Measurements from ENCODE around the gene ADAP1. TPM values are rescaled to one million over a fixed set of nuclear protein-coding genes. Genes with fewer than 3 reads are reported as not detected.

The ADAP1 gene
- total RNA-seq, 1 experiment from 2014 or later: 6.2 TPM

DNA sequence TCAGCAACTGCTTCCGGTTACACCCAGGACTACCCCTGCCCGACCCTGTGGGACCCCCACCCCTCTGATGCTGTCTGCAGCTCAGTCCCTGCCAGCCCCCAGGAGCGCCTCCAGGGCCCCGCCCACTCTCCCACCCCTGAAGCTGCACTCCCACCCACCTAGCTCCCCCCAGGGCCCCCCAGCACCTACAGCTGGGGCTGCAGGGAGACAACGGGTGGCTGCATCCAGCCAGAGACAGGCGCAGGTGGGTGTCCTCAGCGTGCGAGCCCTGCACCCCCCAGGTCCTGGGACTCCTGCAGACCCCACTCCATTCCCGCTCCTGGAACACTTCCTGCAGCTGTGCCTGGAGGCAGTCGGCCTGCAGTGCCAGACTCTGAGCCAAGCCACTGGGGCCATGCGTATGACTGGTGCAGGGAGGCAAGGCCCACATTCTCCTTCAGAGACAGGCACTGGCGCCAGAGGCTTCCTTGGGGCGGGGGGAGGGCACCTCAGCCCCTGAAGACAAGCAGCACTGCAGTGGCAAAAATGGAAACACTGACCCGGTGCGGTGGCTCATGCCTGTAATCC lies 34.6 kb upstream of the ADAP1 start:
- Histone ChIP-seq H3K14ac (ENCODE audit: insufficient read depth, low read length) (no peak overlapping the region), H4K8ac (replicated peaks; ENCODE audit: insufficient read length, low read depth, low read length) (no peak overlapping the region), H2BK20ac (ENCODE audit: low read depth, low read length, poor library complexity, severe bottlenecking) (no peak overlapping the region), H3K9ac (ENCODE audit: extremely low read depth, insufficient read length, low read length) (no peak overlapping the region), H3K56ac (ENCODE audit: insufficient read length, low read depth, low read length) (no peak overlapping the region), H3K23me2 (ENCODE audit: insufficient read length, low read depth, low read length, poor library complexity, severe bottlenecking) (no peaks in the 10 kb centered on the region), H2BK12ac (ENCODE audit: insufficient read length, low read depth, low read length) (no peak overlapping the region), H2AFZ (ENCODE audit: low read length) (no peak overlapping the region), H2BK5ac (ENCODE audit: insufficient read length, low read length) (no peak overlapping the region), H3K79me2 (ENCODE audit: insufficient read depth, low read length) (no peaks in the 10 kb centered on the region), H3K27me3 (ENCODE audit: insufficient read depth, low read length) (no peaks in the 10 kb centered on the region), H3K79me1 (ENCODE audit: insufficient read depth, low read depth, low read length, poor library complexity, severe bottlenecking) (no peaks in the 10 kb centered on the region), H2AK5ac (ENCODE audit: insufficient read length, low read length) (no peak overlapping the region), H4K20me1 (ENCODE audit: control insufficient read depth, insufficient read depth, insufficient read length) (no peaks in the 10 kb centered on the region), H2BK15ac (ENCODE audit: low read depth, low read length) (no peak overlapping the region), H3K4ac (ENCODE audit: low read depth, low read length) (no peak overlapping the region), H4K5ac (ENCODE audit: insufficient read length, low read depth, low read length) (no peak overlapping the region), H3K23ac (ENCODE audit: insufficient read length, low read depth, low read length) (no peak overlapping the region), H3K27ac (ENCODE audit: insufficient read length, low read depth, low read length) (no peak overlapping the region), H3K9me3 (ENCODE audit: control insufficient read depth, low read depth, low read length) (no peaks in the 10 kb centered on the region), H2BK120ac (ENCODE audit: low read depth, low read length, poor library complexity, severe bottlenecking) (no peak overlapping the region), H3K4me1 (ENCODE audit: insufficient read depth, low read length) (no peaks in the 10 kb centered on the region), H3K4me2 (ENCODE audit: insufficient read depth, insufficient read length, low read length) (no peak overlapping the region), H4K91ac (ENCODE audit: insufficient read length, low read depth, low read length) (no peak overlapping the region), H3K18ac (ENCODE audit: insufficient read length, low read depth, low read length) (no peak overlapping the region), H3T11ph (ENCODE audit: low read length) (no peak overlapping the region)
- no peak overlapping the region; a peak in 1 of 7 replicates for H3K27ac Mint-ChIP-seq
- TF ChIP-seq, protein P1, sequence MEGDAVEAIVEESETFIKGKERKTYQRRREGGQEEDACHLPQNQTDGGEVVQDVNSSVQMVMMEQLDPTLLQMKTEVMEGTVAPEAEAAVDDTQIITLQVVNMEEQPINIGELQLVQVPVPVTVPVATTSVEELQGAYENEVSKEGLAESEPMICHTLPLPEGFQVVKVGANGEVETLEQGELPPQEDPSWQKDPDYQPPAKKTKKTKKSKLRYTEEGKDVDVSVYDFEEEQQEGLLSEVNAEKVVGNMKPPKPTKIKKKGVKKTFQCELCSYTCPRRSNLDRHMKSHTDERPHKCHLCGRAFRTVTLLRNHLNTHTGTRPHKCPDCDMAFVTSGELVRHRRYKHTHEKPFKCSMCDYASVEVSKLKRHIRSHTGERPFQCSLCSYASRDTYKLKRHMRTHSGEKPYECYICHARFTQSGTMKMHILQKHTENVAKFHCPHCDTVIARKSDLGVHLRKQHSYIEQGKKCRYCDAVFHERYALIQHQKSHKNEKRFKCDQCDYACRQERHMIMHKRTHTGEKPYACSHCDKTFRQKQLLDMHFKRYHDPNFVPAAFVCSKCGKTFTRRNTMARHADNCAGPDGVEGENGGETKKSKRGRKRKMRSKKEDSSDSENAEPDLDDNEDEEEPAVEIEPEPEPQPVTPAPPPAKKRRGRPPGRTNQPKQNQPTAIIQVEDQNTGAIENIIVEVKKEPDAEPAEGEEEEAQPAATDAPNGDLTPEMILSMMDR (conservative IDR thresholded peaks at IDR 0.05): no peak
- no peak overlapping the region for H3K4me3 Mint-ChIP-seq
- H3K27me3 Mint-ChIP-seq (ENCODE audit: low read depth): peaks cover 3% of the 10 kb centered on the region; the same call in 1 of the 2 replicates
- no CpG with 5 or more reads among the region's 15 CpGs for WGBS (ENCODE audit: extremely low coverage, insufficient read length, low lambda C conversion rate)
- no peak for DNase-seq
- H3K4me1 Mint-ChIP-seq: peaks cover 0 to 2% of the 10 kb centered on the region in 2 experiments; a peak in 2 of 4 replicates
- H3K9me3 Mint-ChIP-seq: no peaks in the 10 kb centered on the region
- H3K36me3 Mint-ChIP-seq (ENCODE audit: insufficient read depth in 1 of 3, low read depth in 3 of 3): no peaks in the 10 kb centered on the region

All from H9 (cell line).